Stimulated activated CD4-positive, alpha-beta T cell treated with anti-CD3 and anti-CD28 coated beads, Interleukin-15, amount 100 ng/mL, for 1 hour (primary cell): Measurements from ENCODE around the gene NINJ1.
"Not testable (repeated sequence)": the region's sequence is repeated elsewhere in the genome, so short reads cannot be mapped to it uniquely, and the experiment has no call there.

ENCODE experiments used
- DNase-seq, 2 donors: peaks; one replicate each; pipeline ENCODE4 v3.0.0-alpha.2; 2020; ENCODE audit warnings: low read depth in 1 of 2, low spot score in 1 of 2

NINJ1 gene

DNA sequence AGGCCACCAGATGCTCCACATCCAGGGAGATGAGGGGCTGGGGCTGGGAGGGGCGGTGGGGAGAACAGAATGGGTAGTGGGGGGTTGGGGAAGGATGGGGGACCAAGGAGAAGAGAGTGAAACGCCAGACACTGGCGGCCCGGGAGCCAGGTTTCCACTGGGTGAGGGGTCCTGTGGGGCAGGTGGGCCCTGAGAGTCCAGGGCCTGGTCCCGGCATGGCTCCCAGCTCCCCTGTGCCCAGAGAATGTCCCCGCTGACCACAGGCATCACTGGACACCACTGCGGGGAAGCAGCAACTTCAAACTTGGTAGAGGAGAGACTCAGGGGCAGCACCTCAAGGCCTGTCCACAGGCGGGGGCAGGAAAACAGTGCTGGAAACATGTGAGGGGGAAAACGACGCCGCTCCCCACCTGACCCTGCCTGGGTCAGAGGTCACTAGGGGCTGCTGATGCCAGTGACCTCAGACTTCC is 13.2 kb downstream of the NINJ1 start:
- no peak for DNase-seq

DNA sequence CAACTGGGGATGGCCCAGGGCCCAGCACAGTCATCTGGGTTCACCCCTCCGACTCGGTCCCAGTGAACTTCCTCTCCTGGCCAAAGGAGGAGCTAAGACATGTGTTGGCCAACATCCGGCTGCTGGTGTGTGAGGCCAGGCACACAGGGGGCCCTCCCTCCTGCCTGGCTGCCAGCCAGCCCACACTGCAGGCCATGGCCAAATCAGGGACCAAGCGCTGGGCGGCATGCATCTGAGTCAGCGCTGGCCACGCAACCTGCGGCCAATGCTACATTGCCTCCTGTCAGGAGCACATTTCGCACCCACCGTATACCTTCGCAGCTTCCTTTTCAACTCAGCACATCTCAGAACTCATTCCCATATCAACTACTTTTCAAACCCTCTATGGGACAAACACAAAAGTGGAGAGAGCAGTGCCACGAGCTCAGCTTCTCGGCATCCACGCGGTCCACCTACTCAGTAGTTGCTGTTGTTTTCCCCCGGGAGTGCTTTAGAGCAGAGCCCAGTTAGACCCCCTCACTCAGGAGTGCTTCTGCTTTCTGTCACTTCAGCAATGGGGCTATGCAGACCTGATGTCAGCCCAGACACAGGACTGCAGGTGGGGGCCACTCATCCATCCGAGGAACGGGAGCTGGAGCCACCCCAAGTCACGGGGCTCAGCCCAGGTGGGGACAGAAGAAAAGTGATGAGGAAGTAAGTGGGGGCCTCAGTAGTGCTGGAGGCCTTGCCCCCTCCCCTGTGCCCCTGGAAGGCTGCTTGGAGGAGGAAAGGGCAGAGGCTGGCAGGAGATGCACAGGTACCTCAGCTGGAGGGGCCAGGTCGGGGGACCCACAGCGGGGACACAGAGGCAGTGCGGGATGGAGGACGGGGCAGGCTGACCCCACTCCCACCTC is 13.9 kb downstream of the NINJ1 start:
- DNase-seq, result no peak

DNA sequence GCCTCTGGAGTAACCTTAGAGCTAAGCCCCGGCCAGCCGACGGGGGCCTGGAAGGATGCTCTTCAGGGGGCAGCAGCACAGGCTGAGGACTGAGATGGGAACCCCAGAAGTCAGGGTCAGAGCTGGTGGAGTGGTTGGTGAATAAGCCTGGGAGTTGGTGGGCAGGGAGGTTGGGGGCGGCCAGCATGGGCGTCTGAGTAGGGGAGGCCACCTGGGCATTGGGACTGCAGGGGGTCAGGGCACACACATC is 14.4 kb downstream of the NINJ1 start:
- no peak for DNase-seq

DNA sequence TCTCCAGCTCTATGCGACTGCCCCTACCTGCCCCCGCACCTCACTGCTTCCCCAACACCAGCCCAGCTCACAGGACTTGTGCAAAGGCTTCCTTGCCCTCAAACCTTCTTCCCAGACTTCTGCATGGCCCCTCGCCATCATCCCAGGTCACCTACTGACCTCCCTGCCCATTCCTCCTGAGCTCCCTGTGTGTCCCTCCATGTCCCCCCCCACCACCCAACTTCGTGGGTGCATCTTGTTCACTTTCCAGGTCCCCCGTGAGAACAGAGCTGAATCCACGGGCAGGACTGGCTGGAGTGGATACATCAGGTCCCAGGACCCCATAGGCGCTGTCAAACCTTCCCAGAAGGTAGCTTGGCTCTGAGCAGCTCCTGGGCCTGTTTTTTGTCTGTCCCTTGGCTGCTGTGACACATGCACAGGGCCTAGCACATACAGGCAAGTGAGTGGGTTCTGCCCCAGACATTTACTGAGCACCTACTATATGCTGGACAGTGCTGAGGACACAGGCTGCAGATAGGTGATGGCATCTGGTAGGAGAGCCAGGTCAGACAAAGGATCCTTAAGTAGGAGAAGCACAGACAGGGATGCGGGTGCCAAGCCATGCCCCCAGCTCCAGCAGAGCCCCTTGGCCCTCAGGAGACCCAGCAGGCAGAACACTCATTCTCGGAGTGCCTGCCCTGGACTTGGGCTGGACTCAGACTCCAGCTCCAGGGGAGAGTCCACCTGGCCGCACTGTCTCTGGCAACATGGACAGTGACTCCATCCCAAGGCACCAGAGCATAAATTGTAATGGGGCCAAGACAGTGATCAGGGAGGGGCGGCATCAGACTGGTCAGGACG is 15.0 kb downstream of the NINJ1 start:
- no peak for DNase-seq

DNA sequence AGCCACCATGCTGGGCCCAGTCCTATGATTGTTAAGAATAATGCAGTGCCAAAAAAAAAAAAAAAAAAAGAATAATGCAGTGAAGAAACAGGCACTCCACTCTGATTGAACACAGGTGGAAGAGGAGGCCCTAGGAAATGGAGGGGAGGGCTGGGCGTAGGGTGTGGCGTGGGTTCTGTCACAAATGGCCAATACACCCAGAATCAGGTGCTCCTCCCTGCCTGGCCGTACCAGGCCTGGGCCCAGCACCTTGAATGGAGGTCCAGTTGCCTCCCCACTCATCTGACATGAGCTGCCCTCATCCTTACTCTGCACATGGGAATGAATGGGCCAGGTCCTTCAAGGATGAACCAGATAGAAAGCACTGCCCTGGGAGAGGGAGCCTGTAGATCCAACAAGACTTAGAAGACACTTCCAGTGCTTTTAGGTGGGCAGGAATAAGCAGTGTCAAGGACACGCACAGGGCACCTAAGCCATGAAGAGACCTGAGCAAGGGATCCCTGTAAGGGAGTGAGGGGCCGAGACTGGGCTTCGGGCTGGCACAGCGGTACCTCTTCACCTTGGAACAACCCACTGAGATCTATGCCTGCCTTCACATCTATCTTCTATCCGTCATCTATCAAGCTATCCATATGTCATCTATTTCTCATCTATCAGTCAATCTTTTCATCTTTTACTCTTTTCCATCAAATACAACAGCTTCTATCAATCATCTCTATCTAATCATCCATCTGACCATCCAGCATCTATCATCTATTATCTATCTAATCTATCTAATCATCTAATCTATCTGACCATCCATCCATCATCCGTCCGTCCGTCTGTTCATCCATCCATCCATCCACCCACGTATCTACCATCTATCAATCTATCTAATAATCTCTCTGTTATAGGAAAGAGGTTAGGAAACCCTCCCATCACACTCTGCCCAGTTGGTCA is 15.9 kb downstream of the NINJ1 start:
- DNase-seq, result no peak

DNA sequence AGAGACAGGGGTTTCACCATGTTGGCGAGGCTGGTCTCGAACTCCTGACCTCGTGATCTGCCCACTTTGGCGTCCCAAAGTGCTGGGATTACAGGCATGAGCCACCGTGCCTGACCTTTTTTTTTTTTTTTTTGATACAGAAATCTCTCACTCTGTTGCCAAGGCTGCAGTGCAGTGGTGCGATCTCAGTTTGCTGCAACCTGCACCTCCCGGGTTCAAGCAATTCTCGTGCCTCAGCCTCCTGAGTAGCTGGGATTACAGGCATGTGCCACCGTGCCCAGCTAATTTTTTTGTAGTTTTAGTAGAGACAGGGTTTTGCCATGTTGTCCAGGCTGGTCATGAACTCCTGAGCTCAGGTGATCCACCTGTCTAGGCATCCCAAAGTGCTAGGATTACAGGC is 16.5 kb downstream of the NINJ1 start:
- DNase-seq, result not testable (repeated sequence)

DNA sequence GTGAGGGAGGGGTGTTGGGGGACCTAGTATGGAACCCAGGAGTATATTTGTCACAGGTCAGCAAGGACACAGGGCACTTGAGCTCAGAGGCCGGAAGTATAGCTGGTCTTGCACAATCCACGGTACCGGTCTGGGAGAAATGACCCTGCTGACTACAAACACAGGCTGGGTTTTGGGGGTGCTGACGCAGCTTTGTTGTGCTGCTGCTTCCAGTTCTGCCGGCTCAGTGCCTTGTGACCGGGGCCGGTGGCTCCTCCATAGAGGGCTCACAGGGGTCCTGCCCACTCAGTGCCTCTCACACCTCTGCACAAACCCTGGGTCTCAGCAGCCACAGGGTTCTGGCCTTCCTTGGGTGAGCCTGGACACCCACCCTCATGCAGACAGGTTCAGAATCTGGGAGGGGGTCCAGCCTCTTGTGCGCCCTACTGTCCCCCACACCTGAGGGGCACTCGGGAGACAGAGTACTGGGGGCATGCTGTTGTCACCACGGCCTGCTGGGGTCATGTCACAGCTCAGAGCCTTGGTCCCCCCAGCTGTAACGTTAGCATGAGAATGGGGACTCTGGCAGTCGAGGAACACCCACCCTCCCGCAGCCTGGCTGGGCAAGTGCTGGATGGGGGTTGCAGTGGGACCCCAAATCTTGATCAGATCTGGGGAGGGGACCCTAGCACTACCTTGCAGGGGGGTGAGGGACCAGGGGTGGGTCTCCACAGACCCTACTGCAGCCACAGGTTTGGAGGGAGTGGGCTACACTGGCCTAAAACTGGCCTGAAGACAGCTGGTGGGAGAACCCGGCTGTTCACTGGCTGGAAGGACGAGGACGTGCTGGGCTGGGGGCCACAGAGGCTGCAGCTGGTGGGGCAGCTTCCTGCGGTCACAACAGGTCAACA is 17.7 kb downstream of the NINJ1 start:
- DNase-seq, result no peak

DNA sequence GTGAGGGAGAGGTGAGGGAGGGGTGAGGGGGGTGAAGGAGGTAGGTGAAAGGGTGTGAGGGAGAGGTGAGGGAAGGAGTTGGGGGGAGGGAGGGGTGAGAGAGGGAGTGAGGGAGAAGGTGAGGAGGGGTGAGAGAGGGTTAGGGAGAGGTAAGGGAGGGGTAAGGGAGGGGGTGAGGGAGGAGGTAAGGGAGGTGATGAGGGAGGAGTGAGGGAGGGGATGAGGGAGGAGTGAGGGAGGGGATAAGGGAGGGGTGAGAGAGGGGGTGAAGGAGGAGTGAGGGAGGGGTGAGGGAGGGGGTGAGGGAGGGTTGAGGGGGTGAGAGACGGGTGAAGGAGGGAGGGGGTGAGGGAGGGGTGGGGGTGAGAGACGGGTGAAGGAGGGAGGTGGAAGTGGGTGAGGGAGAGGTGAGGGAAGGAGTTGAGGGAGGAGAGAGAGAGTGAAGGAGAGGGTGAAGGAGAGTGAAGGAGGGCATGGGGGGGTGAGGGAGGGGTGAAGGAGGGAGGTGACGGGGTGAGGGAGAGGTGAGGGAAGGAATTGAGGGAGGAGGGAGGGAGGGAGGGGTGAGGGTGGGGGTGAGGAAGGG is 18.5 kb downstream of the NINJ1 start:
- no peak for DNase-seq

DNA sequence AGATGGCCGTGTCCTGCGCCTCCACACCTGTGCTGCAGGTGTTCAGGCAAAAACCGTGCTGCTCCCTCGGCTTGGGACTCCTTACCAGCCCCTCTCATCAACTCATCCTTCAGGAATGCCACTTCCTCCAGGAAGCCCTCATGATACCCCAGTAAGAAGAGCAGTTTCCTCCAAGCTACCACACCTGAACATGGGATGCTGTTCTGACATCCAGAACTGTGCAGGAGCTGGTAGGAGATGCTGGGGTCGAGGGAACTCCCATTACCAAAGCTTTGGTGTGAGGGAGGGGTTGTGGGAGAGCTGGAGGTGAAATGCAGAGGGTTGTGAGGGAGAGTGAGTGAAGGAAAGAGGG is 19.1 kb downstream of the NINJ1 start:
- DNase-seq, result no peak

DNA sequence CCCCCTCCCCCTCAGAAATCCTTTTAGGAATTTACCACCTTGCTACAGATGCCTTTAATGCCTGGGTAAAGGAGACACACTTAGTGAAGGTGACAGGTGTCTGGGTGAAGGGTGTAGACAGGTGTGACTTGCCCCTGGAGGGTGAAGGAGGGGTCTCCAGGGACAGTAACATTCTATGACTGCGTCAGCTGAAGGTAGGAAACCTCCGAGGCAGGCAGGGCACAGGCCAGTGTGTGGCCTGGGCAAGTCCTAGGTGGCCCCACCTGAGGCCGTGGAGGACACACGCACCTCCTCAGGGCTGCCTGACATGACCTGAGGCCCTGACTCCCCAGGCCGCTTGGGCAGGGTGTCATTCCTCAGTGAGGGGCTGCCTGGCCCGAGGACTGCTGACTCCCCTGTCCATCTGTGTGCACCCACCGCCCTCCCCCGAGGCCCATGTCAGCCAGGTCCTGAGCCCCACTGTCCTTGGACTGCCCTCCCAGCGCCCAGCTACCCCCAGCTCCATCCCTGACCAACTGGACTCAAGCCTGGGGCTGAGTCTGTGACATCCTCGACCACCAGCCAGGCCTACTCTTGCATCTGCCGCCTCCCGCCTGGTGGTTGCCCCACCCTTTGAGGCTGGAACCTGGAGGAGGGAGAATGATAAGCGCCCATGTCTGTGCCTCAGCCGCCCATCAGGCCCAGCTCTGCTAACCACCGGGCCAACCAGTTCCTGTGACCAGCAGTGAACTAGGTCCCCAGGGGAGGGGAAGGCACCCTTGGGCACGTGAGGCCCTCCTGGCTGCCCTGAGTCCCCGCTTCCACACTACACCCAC is 19.7 kb downstream of the NINJ1 start:
- no peak for DNase-seq

DNA sequence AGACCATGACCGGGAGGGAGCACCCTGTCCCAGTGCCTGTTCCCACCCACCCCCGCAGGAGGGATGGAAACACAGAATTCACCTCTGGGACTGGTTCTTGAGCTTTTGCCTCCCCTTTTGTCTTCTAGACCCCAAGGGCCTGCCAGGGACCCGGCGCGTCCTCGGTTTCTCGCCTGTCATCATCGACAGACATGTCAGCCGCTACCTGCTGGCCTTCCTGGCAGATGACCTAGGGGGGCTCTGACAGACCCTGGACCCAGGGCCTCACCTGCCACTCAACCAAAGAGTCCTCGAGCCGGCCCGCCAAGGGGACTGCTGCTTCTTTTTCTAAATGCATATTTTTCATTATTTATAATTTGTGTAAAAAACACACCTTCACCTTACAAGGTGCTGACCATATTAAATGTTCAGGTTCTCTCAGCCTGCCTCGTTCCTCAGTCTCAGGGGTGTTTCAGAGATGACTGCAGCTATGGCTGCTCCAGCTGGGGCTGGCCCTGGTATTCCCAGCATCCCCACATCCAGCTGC is 21.1 kb downstream of the NINJ1 start:
- no peak for DNase-seq

DNA sequence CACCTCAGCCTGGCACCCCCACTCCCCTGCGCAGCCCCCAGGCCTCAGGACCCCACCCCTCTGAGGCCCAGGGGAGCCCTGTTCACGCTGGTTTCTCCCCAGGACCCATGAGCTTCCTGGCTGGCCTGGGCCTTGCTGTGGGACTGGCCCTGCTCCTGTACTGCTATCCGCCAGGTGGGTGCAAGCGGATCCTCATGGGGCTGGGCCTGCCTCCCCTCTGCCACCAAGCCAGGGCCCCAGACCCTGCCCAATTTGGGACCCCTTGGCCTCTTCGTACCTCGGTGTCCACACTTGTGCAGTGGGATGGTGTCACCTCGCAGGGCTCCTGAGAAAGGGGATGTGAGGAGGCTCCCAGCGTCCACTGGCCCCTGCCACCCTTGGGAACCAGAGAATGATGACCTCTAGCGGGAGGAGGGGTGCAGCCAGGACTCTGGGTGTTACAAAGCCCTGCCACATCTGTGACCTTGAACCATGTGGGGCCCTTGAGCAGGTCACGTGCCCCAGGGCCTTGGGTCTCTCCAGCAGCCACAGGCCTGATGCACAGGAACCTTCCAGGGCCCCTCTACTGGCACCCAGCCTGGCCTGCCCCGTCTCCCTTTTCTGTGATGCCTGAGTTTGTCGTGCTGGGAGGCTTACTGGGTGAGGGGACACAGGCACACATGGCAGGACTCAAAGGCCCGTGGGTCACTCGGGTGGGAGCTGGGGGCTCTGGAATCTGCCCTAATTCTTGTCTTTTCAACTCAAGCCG is 21.8 kb downstream of the NINJ1 start:
- DNase-seq, result no peak

DNA sequence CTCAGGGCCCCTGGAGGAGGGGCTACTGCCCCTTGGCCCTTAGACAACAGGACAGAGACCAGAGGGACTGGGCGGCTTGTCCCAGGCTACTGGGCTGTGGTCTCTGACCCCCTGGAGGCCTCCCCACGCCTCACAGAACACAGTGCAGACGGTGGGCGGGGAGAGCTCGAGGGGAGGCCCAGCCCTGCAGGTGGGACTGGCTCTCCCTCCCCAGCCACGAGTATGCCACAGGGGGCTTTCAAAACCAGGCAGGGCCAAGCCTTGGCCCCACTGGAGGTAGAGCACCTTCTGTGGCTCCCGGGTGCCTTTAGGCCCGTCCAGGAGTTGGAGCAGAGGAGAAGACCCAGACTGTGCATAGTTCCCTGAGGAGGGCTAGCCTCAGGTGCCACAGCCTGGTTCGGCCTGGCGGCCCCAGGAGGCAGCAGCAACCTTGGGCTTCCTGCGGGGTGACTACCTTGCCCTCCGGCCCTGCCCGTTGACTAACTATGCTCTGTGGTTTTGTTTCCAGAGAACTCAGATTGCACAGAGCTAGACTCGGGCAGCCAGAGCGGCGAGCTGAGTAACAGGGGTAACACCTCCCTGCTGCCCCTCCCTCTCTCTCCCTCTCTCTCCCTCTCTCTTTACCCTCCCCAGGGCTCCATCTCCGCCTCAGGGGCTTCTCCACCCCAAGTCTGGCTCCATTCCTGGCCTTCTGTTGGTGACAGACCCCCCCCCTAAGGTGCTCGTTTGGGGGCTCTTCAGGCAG is 22.5 kb downstream of the NINJ1 start:
- DNase-seq, result no peak

DNA sequence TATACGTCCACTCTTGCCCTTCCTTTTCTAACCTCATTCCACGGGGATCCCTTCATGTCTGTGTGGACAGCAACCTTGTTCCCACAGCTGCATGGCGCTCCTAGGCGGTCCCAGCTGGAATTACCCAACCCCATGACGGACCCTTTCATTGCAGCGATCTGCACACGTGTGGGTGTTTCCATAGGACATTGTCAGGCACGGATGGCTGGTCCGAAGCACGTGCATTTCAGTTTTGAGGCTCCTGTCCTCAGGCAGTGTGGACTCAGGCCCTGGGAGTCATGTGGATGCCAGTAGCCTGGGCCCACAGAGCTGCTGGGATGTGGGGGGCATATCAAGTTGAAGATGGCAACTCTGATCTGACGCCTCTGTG is 23.1 kb downstream of the NINJ1 start:
- DNase-seq, result no peak

DNA sequence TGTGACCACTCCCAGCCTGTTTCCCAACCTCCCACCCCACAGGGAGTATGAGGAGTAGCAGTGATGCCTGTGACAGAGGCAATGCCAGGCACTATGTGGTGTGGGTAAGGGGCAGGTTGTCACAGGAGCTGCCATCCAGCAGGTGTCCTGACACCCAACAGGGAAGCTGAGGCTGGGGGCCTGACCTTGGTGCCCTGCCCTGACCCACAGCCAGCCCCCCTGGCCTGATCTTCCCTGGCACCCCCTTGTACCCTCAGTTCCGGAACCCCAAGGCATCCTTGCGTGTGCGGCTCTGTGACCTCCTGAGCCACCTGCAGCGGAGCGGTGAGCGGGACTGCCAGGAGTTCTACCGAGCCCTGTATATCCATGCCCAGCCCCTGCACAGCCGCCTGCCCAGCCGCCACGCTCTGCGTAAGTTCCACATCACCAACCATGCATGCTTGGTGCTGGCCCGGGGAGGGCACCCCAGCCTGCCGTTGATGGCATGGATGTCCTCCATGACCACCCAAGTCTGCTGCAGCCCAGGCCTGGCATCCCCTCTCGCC is 23.7 kb downstream of the NINJ1 start:
- DNase-seq, result no peak

DNA sequence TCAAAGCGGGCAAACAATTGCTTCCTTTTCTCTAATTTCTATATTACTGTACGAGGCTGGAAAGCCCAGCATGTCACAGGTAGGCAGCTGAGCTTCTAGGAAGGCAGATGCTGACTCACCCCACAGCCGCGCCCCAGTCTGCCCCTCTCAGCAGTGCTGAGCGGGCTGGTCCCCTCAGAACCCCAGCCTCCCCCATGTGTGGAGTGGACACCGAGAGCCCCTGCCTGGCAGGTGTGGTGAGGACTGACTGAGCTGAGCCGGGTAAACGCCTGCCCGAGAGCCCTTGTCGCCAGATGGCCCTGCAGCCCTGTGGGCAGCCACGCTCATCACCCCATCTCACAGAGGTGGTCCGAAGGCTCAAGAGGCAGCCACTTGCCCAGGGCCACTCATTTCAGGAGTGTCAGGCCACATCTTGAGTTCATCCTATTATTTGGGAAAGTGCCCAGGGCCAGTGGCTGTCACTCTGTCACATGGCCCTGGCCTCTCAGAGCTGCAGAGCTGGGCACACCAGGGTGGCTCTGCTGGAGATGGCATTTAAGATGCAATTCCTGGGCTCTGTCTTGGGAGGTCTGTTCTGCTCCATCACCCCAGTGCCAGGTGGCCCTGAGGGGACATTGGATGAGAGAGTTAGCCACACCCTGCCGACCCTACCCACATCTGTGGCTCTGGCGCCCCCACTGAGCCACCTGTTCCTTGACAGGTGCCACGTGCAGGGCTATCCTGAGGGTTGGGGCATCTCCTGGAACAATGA is 25.6 kb downstream of the NINJ1 start:
- DNase-seq, result peak in 1 of 2 donors; percentile 40

DNA sequence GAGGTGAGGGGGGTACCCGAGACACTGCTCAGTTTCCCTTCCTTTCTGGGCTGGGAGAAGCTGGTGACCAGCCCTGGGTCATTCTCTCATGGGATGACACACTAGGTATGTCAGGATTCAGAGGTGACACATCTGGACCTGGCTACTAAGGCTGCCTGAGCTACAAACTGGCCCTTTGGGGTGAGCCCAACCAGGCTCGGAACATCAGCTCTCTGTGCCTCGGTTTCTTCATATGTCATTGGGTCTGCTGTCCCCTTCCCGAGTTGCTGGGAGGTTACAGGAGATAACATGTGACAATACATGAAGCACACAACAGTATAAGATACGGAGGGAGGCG is 26.3 kb downstream of the NINJ1 start:
- no peak for DNase-seq
